ENCODE results near the gene MTHFSD. TPM values are rescaled to one million over a fixed set of nuclear protein-coding genes. Genes with fewer than 3 reads are reported as not detected.

Gene MTHFSD
- total RNA-seq, 1 experiment from 2014 or later: 40.8 TPM

GRCh38 chr16:86516623-86517003 is 38.4 kb downstream of the MTHFSD start:
- Histone ChIP-seq H3K9me3 (no peaks in the 10 kb centered on the region), H3K27me3 (no peaks in the 10 kb centered on the region), H3K36me3 (peaks cover 60% of the 10 kb centered on the region), H3K4me3 (no peak overlapping the region)
- DNase-seq: peak; percentile 11

- Histone ChIP-seq H3K4me3 (peak overlapping the region; percentile 69), H3K27me3 (no peaks in the 10 kb centered on the region), H3K9me3 (no peaks in the 10 kb centered on the region), H3K36me3 (peaks cover 63% of the 10 kb centered on the region)
- DNase-seq: peak; percentile 69
These were observed 39.0 kb downstream of the MTHFSD start for GRCh38 chr16:86515777-86516622.

DNA sequence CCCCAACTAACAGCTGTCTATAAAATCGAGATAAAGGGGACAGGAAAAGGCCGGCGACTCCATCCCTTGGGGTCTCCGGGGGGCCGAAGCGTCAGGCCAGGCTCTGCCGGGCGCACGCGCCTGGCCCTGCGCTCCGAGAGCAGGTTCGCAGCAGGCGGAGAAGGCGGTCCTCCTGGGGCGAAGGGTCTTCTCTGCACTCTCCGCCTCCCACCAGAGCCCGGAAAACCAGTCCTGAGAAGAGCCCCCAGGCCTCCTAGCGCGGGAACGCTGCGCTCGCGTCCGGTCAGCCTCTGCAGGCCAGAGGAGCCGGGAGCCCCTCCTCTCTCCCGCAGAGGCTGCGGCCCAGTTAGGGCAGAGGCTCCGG is 39.6 kb downstream of the MTHFSD start:
- Histone ChIP-seq H3K36me3 (peaks cover 67% of the 10 kb centered on the region), H3K9me3 (no peaks in the 10 kb centered on the region), H3K27me3 (no peaks in the 10 kb centered on the region), H3K4me3 (peak overlapping the region; percentile 69)
- DNase-seq: peak; percentile 64

DNA sequence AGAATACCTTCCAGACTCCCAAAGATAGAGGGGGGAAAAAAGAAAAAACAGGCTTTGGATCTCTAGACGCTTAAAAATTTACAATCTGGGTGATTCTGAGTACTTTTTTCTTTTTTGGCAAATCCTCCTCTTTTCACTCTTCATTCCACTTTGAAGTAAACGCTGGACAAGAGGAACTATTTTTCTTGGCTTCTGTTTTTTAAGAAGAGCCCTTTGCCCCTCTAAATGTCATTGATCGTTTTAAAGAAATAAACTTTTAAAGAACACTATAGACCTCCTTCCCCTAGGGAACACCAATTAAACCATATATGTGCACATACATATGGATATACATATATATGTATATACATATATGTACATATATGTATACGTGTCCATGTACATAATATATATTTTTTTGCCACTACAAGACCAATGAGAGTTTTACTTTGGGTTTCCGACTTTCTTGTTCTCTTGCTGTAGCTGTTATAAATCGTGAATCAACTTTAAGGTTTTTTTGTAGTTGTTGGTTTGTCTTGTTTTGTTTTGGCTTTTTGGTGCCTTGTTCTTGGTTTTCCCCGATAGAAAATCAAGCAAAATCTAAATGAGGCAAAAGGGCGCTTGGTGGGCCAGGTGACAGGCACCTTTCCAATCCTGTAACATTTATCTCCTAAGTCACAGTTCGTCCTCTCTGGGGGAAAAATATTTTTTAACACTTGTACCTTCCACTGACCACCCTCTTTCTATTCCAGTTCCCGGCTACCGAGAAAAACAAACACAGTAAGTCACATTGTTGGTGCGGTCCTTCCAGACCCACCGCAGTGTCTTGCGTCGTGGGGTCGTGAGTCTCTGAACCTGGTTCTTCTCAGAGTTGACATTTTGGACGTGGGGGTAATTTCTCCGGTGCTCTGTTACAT is 40.3 kb downstream of the MTHFSD start:
- H3K4me3 ChIP-seq: peak overlapping the region; percentile 69
- no peak for DNase-seq
- H3K27me3 ChIP-seq: no peaks in the 10 kb centered on the region
- H3K36me3 ChIP-seq: peaks cover 67% of the 10 kb centered on the region
- no peaks in the 10 kb centered on the region for H3K9me3 ChIP-seq

GRCh38 chr16:86513471-86514277 is 41.4 kb downstream of the MTHFSD start:
- H3K36me3 ChIP-seq: peaks cover 67% of the 10 kb centered on the region
- no peaks in the 10 kb centered on the region for H3K27me3 ChIP-seq
- H3K4me3 ChIP-seq: peak overlapping the region; percentile 69
- no peak for DNase-seq
- no peaks in the 10 kb centered on the region for H3K9me3 ChIP-seq

DNA sequence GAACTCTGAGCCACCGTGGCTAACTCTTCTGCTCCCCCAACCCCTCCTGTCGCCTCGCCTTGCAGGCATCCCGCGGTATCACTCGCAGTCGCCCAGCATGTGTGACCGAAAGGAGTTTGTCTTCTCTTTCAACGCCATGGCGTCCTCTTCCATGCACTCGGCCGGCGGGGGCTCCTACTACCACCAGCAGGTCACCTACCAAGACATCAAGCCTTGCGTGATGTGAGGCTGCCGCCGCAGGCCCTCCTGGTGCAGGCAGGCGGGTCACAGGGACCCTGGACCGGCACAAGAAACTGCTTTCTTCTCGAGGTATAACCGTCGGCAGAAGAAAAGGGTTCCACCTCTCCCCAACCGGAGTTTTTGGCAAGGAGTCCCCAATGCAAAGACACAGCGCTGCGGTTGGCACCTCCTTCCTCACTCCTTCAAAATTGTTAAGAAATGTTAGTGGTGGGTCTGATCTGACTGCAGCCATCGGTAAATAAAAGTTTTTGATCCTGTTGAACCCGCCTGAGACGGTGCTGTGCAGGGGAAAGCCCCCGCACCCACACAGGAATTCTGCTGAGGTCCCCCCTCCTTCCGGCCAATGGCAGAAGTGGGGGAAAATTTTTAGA is 42.1 kb downstream of the MTHFSD start:
- Histone ChIP-seq H3K27me3 (no peaks in the 10 kb centered on the region), H3K36me3 (peaks cover 70% of the 10 kb centered on the region), H3K9me3 (no peaks in the 10 kb centered on the region), H3K4me3 (peak overlapping the region; percentile 69)
- peak; percentile 51 for DNase-seq

GRCh38 chr16:86512301-86512859 is 42.7 kb downstream of the MTHFSD start:
- peak; percentile 79 for DNase-seq
- peak overlapping the region; percentile 69 for H3K4me3 ChIP-seq
- no peaks in the 10 kb centered on the region for H3K9me3 ChIP-seq
- no peaks in the 10 kb centered on the region for H3K27me3 ChIP-seq
- peaks cover 73% of the 10 kb centered on the region for H3K36me3 ChIP-seq

DNA sequence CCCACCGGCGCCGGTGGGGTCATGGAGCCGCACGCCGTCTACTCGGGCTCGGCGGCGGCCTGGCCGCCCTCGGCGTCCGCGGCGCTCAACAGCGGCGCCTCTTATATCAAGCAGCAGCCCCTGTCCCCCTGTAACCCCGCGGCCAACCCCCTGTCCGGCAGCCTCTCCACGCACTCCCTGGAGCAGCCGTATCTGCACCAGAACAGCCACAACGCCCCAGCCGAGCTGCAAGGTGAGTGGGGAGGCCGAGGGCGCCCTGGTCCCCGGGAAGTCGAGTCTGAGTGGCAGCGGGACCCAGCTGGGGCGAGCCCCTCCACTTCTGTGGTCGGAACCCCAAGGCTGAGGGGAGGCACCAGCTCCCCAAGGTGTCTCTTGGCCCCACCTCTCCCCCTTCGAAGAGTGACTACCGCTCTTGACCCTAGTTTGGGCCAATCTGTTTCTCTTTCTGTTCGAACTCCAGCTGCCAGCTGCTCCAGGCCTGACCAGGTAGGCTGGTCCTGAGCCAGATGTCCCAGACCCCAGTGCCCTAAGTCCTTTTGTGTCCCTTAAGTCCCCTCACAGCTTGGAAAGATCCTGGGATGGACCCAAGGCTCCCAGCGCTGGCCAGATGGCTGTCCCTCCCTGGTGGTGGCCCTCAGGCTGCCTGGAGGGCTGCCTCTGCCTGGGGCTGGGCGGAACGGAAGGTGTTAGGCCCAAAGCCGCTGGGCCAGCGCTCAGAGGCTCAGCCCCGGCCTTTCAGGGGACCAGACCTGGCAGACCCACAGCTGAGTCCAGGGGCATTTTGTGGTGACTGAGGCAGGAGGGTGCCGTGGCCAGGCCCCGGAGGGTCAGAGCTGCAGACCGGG is 43.5 kb downstream of the MTHFSD start:
- Histone ChIP-seq H3K9me3 (no peaks in the 10 kb centered on the region), H3K27me3 (no peaks in the 10 kb centered on the region), H3K4me3 (peak overlapping the region; percentile 69), H3K36me3 (peaks cover 73% of the 10 kb centered on the region)
- peak; percentile 61 for DNase-seq

GRCh38 chr16:86510465-86511261 is 44.4 kb downstream of the MTHFSD start, which contains the start of gene FOXF1:
TSS of gene FOXF1 (plus strand) at chr16:86510527. CDS start at chr16:86510570, 43 bp downstream.
- Histone ChIP-seq H3K4me3 (peak within 1 kb of the TSS; percentile 69), H3K27me3 (no peaks in the 10 kb centered on the region), H3K9me3 (no peaks in the 10 kb centered on the region), H3K36me3 (peaks cover 71% of the 10 kb centered on the region)
- no peak for DNase-seq

DNA sequence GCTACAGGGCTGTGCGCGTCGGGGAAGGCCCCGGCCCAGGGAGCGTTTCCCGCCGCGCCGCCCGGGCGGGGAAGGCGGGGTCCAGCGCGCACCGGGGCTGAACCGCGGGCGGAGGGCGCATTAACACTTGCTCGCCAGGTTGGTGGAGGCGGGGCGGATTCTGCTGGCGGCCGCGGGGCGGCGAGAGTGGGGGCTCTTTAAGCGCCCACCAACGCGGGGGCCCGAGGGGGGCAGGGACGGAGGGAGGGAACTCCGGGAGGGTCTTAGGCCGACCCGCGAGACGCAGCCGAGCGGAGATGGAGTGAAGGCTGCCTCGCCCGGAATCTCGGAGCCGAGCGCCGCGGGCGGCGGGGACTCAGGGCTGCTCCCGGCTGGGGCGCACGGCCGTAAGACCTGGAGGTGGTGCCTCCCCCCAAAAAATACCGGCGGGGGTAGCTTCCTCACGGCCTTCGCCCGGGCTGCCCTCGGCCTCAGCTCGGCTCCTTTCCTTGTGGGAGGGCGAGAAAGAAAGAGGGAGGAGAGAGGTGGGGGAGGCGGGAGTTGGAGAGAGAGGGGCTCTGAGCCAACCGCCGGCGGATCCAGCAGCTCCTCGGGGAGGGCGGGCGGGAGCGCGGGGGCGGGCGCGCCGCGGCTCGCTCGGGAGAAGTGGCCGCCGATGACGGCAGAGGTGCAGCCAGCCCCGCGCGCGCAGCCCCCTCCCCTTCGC is 45.1 kb downstream of the MTHFSD start:
- H3K4me3 ChIP-seq: peak overlapping the region; percentile 69

GRCh38 chr16:86508947-86509758 is 45.9 kb downstream of the MTHFSD start:
- peak; percentile 97 for DNase-seq
- H3K36me3 ChIP-seq: peaks cover 68% of the 10 kb centered on the region
- H3K9me3 ChIP-seq: no peaks in the 10 kb centered on the region
- H3K4me3 ChIP-seq: peak overlapping the region; percentile 69
- no peaks in the 10 kb centered on the region for H3K27me3 ChIP-seq

More for the DNA sequence above, 45.1 kb downstream of the MTHFSD start:
- DNase-seq: peak; percentile 100
- peaks cover 68% of the 10 kb centered on the region for H3K36me3 ChIP-seq
- H3K9me3 ChIP-seq: no peaks in the 10 kb centered on the region
- H3K27me3 ChIP-seq: no peaks in the 10 kb centered on the region

DNA sequence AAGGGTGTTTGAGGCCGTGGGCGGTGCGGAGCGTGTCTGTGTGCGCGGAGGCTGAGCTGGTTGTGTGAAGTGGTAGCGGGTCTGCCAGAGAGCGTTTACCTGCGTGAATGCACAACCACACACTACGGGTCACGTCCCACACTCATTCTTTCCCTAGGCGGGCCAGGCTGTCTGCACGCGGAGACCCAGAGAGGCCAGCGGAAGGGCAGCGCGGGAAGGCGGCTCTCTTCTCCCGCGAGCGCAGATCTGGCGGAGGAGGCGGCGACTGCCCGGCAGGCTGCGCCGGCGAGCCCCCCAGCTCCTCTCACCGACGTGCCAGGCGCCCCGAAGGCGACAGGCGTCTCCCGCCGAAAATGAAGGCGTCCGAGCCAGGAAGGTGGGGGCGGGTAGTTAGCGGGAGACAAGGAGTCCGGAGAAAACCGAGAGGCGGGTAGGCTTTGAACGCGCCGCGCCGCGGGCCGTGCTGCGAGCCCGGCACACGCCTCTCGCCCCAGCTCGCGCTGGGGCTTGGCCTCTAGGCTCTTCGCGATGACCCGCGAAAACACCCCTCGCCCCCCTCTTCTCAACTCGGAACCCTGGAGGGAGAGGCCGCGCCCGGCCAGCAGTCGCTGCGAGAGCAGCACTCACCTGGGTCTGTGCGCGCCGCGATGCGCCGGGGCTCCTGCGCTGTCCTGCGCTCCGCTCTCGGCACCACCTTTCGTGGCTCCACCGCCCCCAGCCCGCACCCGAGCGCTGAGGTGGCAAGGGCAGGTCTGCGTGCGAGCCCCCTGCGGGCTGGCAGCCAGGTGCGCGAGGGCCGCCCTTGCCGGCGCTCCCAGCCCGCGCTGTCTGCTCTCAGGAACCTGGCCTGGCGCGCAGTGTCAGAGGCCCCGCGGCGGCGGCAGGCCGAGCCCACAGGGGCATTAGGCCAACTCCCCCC is 46.7 kb downstream of the MTHFSD start:
- Histone ChIP-seq H3K36me3 (peaks cover 66% of the 10 kb centered on the region), H3K27me3 (no peaks in the 10 kb centered on the region), H3K9me3 (no peaks in the 10 kb centered on the region), H3K4me3 (peak overlapping the region; percentile 69)
- peak; percentile 85 for DNase-seq
